A549 (cell line): ENCODE results near the gene PPP1R1B. TPM values are rescaled to one million over a fixed set of nuclear protein-coding genes. Genes with fewer than 3 reads are reported as not detected.

ENCODE experiments used
- ATAC-seq, 2 experiments: fragments of 200-7000 bp in 1 of 2; fragments of >200 bp in 1 of 2; cut with Nextera tagmentation in 1 of 2; cut with Tn5 transposase in 1 of 2; 3 replicates each; pipeline versions ENCODE4 v1.8.0 to v1.9.1; 2018 to 2020; ENCODE audit warnings: mild to moderate bottlenecking in 1 of 2, moderate library complexity in 1 of 2
- CTCF ChIA-PET: fragments of 300-600 bp; sonication (Branson Sonifier 250); formaldehyde crosslinking; extraction: SDS; loops from one replicate; lab custom pipeline; 2021; ENCODE audit warnings: antibody characterized with exemption, inconsistent platforms; lab: Yijun Ruan, JAX
- POLR2A ChIA-PET: fragments of 350-600 bp; formaldehyde crosslinking; extraction: SDS; loops from one replicate; lab custom pipeline; 2021; ENCODE audit warnings: antibody characterized with exemption, inconsistent platforms; lab: Yijun Ruan, JAX
- DNase-seq, 2 experiments: peaks; one replicate each; pipeline versions ENCODE4 v3.0.0 to v3.0.0-alpha.2; 2011 to 2016; ENCODE audit warnings: low read depth in 1 of 2, low spot score in 1 of 2
- FAIRE-seq: peaks from 2 replicates; lab custom pipeline; 2011; peaks lifted over from hg19 to GRCh38; lab: Jason Lieb, UNC
- H3K27ac ChIP-seq, 2 experiments: fragments of >200 bp; sonication (Bioruptor Twin); formaldehyde crosslinking; 3 replicates each; pipeline ENCODE4 v1.5.1; 2016 to 2017
- H3K4me1 ChIP-seq: fragments of >200 bp; sonication (Bioruptor Twin); formaldehyde crosslinking; 3 replicates; pipeline ENCODE4 v1.6.1; 2016
- H3K4me2 ChIP-seq: fragments of >200 bp; sonication (Bioruptor Twin); formaldehyde crosslinking; 3 replicates; pipeline ENCODE4 v1.6.1; 2016
- H3K4me3 ChIP-seq: fragments of >200 bp; sonication (Bioruptor Twin); formaldehyde crosslinking; 3 replicates; pipeline ENCODE4 v1.5.1; 2016
- H3K9me3 ChIP-seq: fragments of >200 bp; sonication (Bioruptor Twin); formaldehyde crosslinking; 3 replicates; pipeline ENCODE4 v1.6.1; 2016
- EHMT2 ChIP-seq: fragments of 200-600 bp; sonication (generic); IDR thresholded peaks from 2 replicates; pipeline ENCODE4 v1.6.1; 2016; ENCODE audit warnings: antibody characterized with exemption, low read depth, mild to moderate bottlenecking, moderate library complexity
- HDAC2 ChIP-seq: fragments of 200-600 bp; sonication (generic); IDR thresholded peaks from 2 replicates; pipeline ENCODE4 v1.6.1; 2016
- JUN ChIP-seq, 2 experiments: fragments of >200 bp; sonication (Bioruptor Twin); formaldehyde crosslinking; IDR thresholded peaks; 2 replicates in 1 of 2; 3 replicates in 1 of 2; pipeline ENCODE4 v1.6.1; 2016 to 2017
- JUNB ChIP-seq: fragments of >200 bp; sonication (Bioruptor Twin); formaldehyde crosslinking; IDR thresholded peaks from 2 replicates; pipeline ENCODE4 v1.6.1; 2016
- KDM5A ChIP-seq: fragments of 200-600 bp; sonication (generic); IDR thresholded peaks from 2 replicates; pipeline ENCODE4 v1.6.1; 2016; ENCODE audit warnings: antibody characterized with exemption, mild to moderate bottlenecking
- NPAS2 ChIP-seq: fragments of 250-450 bp; sonication (Bioruptor Pico); IDR thresholded peaks from 2 replicates; pipeline ENCODE4 v1.8.0; 2022; ENCODE audit warnings: mild to moderate bottlenecking, moderate library complexity, borderline replicate concordance
- NR3C1 ChIP-seq: fragments of >200 bp; sonication (Bioruptor Twin); formaldehyde crosslinking; IDR thresholded peaks from 3 replicates; pipeline ENCODE4 v1.6.1; 2017
- RAD21 ChIP-seq, 2 experiments: fragments of >200 bp in 1 of 2; sonication (Bioruptor Twin) in 1 of 2; formaldehyde crosslinking in 1 of 2; IDR thresholded peaks in 1 of 2; conservative IDR thresholded peaks in 1 of 2; 2 replicates in 1 of 2; 3 replicates in 1 of 2; pipeline ENCODE4 v1.6.1; 2012 to 2018; ENCODE audit warnings: inconsistent platforms in 1 of 2
- RCOR1 ChIP-seq: fragments of 150-350 bp; IDR thresholded peaks from 2 replicates; pipeline ENCODE4 v1.6.1; 2014; ENCODE audit warnings: antibody characterized with exemption, low read length, low read depth
- RNF2 ChIP-seq: fragments of 200-600 bp; sonication (generic); IDR thresholded peaks from 2 replicates; pipeline ENCODE4 v1.6.1; 2016; ENCODE audit warnings: low read depth, mild to moderate bottlenecking, antibody characterized with exemption, moderate library complexity, borderline replicate concordance
- TFCP2L1 ChIP-seq: fragments of 250-450 bp; sonication (Bioruptor Pico); IDR thresholded peaks from 2 replicates; pipeline ENCODE4 v1.5.0; 2021; ENCODE audit warnings: mild to moderate bottlenecking
- ZFP36 ChIP-seq: fragments of 450-650 bp; IDR thresholded peaks from 2 replicates; pipeline ENCODE4 v1.6.1; 2014; ENCODE audit warnings: borderline replicate concordance; ENCODE audit not compliant: partially characterized antibody
- WGBS: methylation state at CpG from one replicate; pipeline ENCODE4 v1.1.6; 2017; ENCODE audit errors: missing lambda C conversion rate; 5-methylcytosine and 5-hydroxymethylcytosine counted together
- polyA plus RNA-seq, 4 experiments: library from polyadenylated mRNA; depleted of rRNA in 3 of 4; stranded (reverse); fragments of >200 nt; fragmentation: RNase III in 1 of 4; extraction: RNeasy Plus Mini Kit Qiagen cat#74134 plus additional on column Dnase treatment in 1 of 4; gene quantifications; 2 replicates in 3 of 4; 3 replicates in 1 of 4; pipeline ENCODE4 v1.2.3, GENCODE V29; 2011 to 2017
- TF ChIP-seq, protein P1 (sequence below): fragments of >200 bp; sonication (Bioruptor Twin); formaldehyde crosslinking; IDR thresholded peaks from 3 replicates; pipeline ENCODE4 v1.6.1; 2016
- TF ChIP-seq, protein P2 (sequence below): fragments of >200 bp; sonication (Bioruptor Twin); formaldehyde crosslinking; IDR thresholded peaks from 2 replicates; pipeline ENCODE4 v1.6.1; 2016
- TF ChIP-seq, protein P3 (sequence below): IDR thresholded peaks from 2 replicates; pipeline ENCODE4 v1.6.1; 2012; ENCODE audit warnings: low read depth, borderline replicate concordance
- TF ChIP-seq, protein P4 (sequence below): fragments of >200 bp; sonication (Bioruptor Twin); formaldehyde crosslinking; IDR thresholded peaks from 3 replicates; pipeline ENCODE4 v1.5.1; 2016
- TF ChIP-seq, protein P5 (sequence below): fragments of 200-600 bp; sonication (generic); IDR thresholded peaks from 2 replicates; pipeline ENCODE4 v1.6.1; 2016; ENCODE audit warnings: antibody characterized with exemption, mild to moderate bottlenecking, moderate library complexity
- TF ChIP-seq, protein P6 (sequence below): fragments of 150-350 bp; IDR thresholded peaks from 2 replicates; pipeline ENCODE4 v1.6.1; 2014; ENCODE audit warnings: low read depth, mild to moderate bottlenecking, low read length

The PPP1R1B gene
- polyA plus RNA-seq, 2 of the 4 experiments (the other 2 are of a cell fraction): 0.10 TPM; not detected in 1

DNA sequence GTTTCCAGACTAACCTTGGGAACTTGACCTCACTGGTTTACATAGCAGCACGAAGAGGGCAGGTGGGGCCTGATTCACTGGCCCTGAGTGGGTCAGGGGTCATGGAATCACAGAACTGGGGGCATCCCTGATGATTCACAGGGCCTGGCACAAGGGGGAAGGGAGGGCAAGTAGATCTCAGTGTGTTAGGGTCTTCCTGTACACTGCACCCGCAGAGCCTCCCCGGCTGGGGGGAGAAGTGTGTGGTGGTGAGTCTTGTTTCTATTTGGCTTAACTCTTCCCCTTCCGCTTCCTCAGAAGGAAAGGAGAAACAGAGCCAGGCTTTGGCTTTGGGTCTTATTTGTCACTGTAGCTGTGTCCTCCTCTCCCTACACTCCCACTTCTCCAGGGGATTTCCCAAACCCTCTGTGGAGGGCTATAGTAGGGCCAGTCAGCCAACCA lies 13.9 kb downstream of the PPP1R1B start:
- DNase-seq (no peak), FAIRE-seq (no peak), ATAC-seq (no peak)
- WGBS: 73% methylated on average over 4 of the region's 4 CpGs
- no peak overlapping the region for H3K4me3 ChIP-seq
- TF ChIP-seq EHMT2 (no peak), RCOR1 (no peak), NPAS2 (CRISPR knock-in tag) (no peak), JUNB (no peak), JUN (IDR thresholded peaks at IDR 0.05) (no peak)
- TF ChIP-seq, protein P1, sequence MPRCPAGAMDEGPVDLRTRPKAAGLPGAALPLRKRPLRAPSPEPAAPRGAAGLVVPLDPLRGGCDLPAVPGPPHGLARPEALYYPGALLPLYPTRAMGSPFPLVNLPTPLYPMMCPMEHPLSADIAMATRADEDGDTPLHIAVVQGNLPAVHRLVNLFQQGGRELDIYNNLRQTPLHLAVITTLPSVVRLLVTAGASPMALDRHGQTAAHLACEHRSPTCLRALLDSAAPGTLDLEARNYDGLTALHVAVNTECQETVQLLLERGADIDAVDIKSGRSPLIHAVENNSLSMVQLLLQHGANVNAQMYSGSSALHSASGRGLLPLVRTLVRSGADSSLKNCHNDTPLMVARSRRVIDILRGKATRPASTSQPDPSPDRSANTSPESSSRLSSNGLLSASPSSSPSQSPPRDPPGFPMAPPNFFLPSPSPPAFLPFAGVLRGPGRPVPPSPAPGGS: no peak
- TF ChIP-seq, protein P2, sequence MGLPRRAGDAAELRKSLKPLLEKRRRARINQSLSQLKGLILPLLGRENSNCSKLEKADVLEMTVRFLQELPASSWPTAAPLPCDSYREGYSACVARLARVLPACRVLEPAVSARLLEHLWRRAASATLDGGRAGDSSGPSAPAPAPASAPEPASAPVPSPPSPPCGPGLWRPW: no peak
- TF ChIP-seq, protein P3, sequence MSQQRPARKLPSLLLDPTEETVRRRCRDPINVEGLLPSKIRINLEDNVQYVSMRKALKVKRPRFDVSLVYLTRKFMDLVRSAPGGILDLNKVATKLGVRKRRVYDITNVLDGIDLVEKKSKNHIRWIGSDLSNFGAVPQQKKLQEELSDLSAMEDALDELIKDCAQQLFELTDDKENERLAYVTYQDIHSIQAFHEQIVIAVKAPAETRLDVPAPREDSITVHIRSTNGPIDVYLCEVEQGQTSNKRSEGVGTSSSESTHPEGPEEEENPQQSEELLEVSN: no peak
- TF ChIP-seq, protein P4, sequence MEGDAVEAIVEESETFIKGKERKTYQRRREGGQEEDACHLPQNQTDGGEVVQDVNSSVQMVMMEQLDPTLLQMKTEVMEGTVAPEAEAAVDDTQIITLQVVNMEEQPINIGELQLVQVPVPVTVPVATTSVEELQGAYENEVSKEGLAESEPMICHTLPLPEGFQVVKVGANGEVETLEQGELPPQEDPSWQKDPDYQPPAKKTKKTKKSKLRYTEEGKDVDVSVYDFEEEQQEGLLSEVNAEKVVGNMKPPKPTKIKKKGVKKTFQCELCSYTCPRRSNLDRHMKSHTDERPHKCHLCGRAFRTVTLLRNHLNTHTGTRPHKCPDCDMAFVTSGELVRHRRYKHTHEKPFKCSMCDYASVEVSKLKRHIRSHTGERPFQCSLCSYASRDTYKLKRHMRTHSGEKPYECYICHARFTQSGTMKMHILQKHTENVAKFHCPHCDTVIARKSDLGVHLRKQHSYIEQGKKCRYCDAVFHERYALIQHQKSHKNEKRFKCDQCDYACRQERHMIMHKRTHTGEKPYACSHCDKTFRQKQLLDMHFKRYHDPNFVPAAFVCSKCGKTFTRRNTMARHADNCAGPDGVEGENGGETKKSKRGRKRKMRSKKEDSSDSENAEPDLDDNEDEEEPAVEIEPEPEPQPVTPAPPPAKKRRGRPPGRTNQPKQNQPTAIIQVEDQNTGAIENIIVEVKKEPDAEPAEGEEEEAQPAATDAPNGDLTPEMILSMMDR: no peak
- ChIA-PET POLR2A (no interaction called here), CTCF (interaction anchor here (1.3 to 58.8 kb wide), 4 partner anchors 6 to 90 kb away, joined by 5 to 1581 read pairs (median 1486); partner anchors contain the start of genes ERBB2, MIEN1, NEUROD2 and PGAP3)
- no peak overlapping the region for H3K4me2 ChIP-seq
- H3K4me1 ChIP-seq: peaks cover 36% of the 10 kb centered on the region
- H3K27ac ChIP-seq: no peak overlapping the region
- H3K9me3 ChIP-seq: no peaks in the 10 kb centered on the region

DNA sequence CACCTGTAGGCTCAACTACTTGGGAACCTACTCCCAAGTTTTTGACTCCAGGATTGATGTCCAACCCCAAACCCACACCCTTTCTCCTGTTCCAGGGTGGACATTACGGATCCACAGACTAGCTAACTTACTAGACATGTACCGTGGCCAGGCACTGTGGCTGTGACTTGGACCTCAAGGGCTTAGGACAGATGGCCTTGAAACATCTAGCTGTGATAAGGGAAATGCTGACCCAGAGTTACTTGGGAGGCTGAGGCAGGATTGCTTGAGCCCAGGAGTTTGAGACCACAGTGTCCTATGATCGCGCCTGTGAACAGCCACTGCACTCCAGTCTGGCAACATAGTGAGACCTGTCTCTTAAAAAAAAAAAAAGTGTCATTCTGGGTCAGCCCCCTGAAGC lies 14.3 kb downstream of the PPP1R1B start:
- Histone ChIP-seq H3K4me2 (no peak overlapping the region), H3K27ac (no peak overlapping the region), H3K4me3 (no peak overlapping the region), H3K9me3 (no peaks in the 10 kb centered on the region), H3K4me1 (peaks cover 31% of the 10 kb centered on the region)
- POLR2A ChIA-PET: no interaction called here
- WGBS: 95% methylated on average over 4 of the region's 4 CpGs
- FAIRE-seq (no peak), ATAC-seq (no peak), DNase-seq (no peak)
- TF ChIP-seq, protein P5, sequence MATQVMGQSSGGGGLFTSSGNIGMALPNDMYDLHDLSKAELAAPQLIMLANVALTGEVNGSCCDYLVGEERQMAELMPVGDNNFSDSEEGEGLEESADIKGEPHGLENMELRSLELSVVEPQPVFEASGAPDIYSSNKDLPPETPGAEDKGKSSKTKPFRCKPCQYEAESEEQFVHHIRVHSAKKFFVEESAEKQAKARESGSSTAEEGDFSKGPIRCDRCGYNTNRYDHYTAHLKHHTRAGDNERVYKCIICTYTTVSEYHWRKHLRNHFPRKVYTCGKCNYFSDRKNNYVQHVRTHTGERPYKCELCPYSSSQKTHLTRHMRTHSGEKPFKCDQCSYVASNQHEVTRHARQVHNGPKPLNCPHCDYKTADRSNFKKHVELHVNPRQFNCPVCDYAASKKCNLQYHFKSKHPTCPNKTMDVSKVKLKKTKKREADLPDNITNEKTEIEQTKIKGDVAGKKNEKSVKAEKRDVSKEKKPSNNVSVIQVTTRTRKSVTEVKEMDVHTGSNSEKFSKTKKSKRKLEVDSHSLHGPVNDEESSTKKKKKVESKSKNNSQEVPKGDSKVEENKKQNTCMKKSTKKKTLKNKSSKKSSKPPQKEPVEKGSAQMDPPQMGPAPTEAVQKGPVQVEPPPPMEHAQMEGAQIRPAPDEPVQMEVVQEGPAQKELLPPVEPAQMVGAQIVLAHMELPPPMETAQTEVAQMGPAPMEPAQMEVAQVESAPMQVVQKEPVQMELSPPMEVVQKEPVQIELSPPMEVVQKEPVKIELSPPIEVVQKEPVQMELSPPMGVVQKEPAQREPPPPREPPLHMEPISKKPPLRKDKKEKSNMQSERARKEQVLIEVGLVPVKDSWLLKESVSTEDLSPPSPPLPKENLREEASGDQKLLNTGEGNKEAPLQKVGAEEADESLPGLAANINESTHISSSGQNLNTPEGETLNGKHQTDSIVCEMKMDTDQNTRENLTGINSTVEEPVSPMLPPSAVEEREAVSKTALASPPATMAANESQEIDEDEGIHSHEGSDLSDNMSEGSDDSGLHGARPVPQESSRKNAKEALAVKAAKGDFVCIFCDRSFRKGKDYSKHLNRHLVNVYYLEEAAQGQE: no peak
- TF ChIP-seq HDAC2 (no peak), RNF2 (no peak), KDM5A (no peak), TFCP2L1 (CRISPR knock-in tag) (no peak), ZFP36 (no peak), RAD21 (conservative IDR thresholded peaks at IDR 0.05 in 1 of 2, IDR thresholded peaks at IDR 0.05 in 1 of 2) (no peak), NR3C1 (no peak)
- TF ChIP-seq, protein P6, sequence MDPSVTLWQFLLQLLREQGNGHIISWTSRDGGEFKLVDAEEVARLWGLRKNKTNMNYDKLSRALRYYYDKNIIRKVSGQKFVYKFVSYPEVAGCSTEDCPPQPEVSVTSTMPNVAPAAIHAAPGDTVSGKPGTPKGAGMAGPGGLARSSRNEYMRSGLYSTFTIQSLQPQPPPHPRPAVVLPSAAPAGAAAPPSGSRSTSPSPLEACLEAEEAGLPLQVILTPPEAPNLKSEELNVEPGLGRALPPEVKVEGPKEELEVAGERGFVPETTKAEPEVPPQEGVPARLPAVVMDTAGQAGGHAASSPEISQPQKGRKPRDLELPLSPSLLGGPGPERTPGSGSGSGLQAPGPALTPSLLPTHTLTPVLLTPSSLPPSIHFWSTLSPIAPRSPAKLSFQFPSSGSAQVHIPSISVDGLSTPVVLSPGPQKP: no peak
- CTCF ChIA-PET: interaction anchor here (1.3 to 58.8 kb wide), 4 partner anchors 6 to 89 kb away, joined by 5 to 1581 read pairs (median 1486); partner anchors contain the start of genes ERBB2, MIEN1, NEUROD2 and PGAP3
